GM10266 (cell line): ENCODE measurements around the gene C1orf35.

ENCODE experiments used
- DNase-seq: peaks from one replicate; pipeline ENCODE4 v3.0.0; 2012; ENCODE audit errors: extremely low spot score
- TF ChIP-seq, protein P1 (sequence below): IDR thresholded peaks from 2 replicates; pipeline ENCODE4 v1.5.1; 2012; ENCODE audit warnings: mild to moderate bottlenecking, low read depth; ENCODE audit not compliant: control insufficient read depth, insufficient read depth; ENCODE audit errors: missing control alignments

Gene C1orf35

GRCh38 chr1:228141226-228142044 lies 38.3 kb upstream of the C1orf35 start:
- peak; percentile 53 for DNase-seq
- TF ChIP-seq, protein P1, sequence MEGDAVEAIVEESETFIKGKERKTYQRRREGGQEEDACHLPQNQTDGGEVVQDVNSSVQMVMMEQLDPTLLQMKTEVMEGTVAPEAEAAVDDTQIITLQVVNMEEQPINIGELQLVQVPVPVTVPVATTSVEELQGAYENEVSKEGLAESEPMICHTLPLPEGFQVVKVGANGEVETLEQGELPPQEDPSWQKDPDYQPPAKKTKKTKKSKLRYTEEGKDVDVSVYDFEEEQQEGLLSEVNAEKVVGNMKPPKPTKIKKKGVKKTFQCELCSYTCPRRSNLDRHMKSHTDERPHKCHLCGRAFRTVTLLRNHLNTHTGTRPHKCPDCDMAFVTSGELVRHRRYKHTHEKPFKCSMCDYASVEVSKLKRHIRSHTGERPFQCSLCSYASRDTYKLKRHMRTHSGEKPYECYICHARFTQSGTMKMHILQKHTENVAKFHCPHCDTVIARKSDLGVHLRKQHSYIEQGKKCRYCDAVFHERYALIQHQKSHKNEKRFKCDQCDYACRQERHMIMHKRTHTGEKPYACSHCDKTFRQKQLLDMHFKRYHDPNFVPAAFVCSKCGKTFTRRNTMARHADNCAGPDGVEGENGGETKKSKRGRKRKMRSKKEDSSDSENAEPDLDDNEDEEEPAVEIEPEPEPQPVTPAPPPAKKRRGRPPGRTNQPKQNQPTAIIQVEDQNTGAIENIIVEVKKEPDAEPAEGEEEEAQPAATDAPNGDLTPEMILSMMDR, result no peak

DNA sequence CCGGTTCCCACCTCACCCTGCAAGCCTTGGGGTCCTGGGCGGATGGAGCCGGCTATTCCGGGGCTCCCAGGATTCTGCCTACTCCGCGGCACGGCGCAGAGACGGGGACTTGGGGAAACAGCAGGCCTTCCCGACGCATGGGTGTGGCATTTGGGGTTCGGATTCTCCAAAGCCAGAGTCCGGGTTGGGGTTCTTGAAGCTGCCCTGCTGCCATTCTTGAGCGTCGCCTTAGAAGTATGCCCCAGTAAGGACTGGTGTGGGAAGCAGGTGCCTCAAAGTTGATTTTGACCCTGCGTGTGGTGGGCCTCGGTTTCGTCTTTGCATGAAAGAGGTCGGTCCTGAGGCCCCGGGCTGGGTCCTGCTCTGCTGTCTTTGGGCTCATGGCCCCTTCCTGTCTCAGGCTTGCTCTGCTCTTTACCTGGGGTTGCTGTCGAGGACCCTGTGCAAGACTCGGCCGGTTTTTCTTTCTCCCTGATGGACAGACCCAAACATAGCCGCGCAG lies 37.6 kb upstream of the C1orf35 start:
- no peak for DNase-seq
- TF ChIP-seq, protein P1, result no peak

DNA sequence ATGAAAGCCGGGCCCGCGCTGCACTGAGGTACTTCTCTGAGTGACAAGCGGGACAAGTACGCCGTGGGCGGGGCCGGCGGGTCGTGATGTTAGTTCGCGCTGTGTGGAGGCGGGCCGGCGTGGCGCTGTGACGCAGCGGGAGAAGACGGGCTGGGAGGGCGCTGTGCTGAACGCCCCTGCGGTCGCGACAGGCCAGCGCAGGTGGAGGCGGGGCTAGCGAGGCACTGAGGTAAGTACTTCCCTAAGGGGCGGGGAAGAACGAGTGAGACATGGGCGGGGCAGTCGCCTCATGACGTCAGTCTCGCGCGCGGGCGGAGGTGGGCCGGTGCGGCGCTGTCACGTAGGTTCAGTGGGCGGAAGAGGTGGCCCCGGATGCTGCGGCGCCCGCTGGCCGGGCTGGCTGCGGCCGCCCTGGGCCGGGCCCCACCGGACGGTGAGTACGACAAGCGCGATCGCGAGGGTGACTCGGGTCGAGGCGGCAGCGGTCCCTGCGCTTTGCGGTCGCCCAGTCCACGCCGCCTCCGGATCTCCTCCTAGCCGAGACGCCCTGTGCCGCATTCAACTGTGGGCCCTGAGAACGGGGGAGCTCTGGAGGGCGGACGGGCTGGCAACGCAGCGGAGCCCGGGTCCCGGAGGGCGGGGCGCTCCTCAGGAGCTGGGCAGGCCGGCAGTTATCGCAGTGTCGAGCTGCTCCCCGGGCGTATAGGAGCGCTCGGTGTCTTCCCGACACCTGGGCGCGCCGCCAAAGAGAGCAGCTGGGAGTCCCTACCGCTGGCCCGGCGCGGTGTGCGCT lies 37.0 kb upstream of the C1orf35 start, which contains the start of gene GUK1:
GUK1 (plus strand) TSS at position 349 of the 793 bp plus-strand sequence; CDS start at position 373, 24 bp downstream.
- peak; percentile 99 for DNase-seq

DNA sequence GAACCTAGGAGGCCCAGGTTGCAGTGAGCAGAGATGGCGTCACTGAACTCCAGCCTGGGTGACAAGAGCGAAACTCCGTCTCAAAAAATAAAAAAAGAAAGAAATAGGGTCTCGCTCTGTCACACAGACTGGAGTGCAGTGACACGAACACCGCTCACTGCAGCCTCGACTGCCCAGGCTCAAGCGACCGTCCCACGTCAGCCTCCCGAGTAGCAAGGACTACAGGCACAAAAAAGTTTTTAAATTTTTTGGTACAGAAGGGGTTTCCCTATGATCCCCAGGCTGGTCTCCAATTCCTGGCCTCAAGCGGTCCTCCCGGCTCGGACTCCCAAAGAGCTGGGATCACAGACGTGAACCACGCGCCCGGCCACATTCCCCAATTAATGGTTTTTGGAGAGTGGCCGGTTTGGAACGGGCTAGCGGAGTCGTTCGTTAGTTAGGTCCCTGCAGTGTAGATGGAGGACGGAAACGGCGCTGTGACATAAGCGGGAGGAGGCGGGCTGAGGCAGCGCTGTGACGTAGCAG lies 36.3 kb upstream of the C1orf35 start:
- TF ChIP-seq, protein P1, result no peak
- DNase-seq, result no peak

More for the DNA sequence above, 37.0 kb upstream of the C1orf35 start, which contains the start of gene GUK1:
- TF ChIP-seq, protein P1, result peak; percentile 37

- TF ChIP-seq, protein P1, result no peak
- no peak for DNase-seq
Measured at GRCh38 chr1:228136901-228137300, 33.8 kb upstream of the C1orf35 start.

GRCh38 chr1:228134591-228134990 lies 31.5 kb upstream of the C1orf35 start:
- TF ChIP-seq, protein P1, result no peak
- no peak for DNase-seq
